Measurements from ENCODE around the gene ADCY3.

Gene ADCY3

DNA sequence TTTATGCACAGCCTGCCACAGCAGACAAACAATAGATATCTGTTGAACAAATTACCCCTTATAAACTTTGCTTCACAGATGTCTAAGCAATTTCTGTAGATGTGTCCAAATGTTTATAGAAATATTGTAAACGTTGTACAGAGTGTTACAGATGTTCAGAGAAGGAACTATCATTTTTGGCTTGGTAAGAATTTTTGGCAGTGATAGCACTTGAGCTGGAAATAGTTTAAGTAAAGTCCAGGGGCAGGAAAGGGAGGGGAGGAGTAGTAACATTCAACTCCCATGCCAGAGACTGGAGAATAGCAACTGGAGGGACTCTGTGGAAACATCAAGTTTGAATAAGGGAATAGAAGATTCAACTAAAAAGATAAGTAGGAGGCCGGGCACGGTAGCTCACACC is 131.2 kb downstream of the ADCY3 start:
- H3K4me1 ChIP-seq (ENCODE audit: control insufficient read depth, insufficient read depth, low read length, poor library complexity, severe bottlenecking) = peaks cover 2% of the 10 kb centered on the region
- no peak for DNase-seq
- H3K27ac ChIP-seq (ENCODE audit: insufficient read depth, low read length, poor library complexity, severe bottlenecking) = no peak overlapping the region
- H3K36me3 ChIP-seq (ENCODE audit: control insufficient read depth, insufficient read depth, low read length) = no peaks in the 10 kb centered on the region
- no peak overlapping the region for H3K4me3 ChIP-seq (ENCODE audit: insufficient read depth, low read depth, low read length, poor library complexity, severe bottlenecking)
- H3K27me3 ChIP-seq (replicated peaks; ENCODE audit: control insufficient read depth, insufficient read depth, low read length, poor library complexity, severe bottlenecking) = no peaks in the 10 kb centered on the region
- no peaks in the 10 kb centered on the region for H3K9me3 ChIP-seq (ENCODE audit: control insufficient read depth, low read length)

DNA sequence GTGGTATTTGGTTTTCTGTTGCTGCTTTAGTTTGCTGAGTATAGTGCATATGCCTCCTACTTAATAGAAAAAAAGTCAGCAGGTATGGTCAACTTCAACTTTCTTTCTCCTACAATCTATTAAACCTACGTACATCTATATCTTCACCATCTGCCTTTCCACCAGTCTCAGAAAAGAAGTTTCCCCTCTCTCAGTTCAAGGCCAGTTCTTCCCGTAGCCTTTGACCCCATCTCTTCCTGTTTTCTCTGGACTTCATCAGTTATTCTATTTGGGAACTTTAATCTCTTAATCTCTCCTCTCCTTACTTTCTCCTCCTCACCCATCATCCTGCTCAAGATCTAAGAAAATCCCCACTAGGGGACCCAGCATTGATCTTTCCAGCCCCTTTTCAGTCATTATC is 132.5 kb downstream of the ADCY3 start:
- Histone ChIP-seq H3K4me1 (ENCODE audit: control insufficient read depth, insufficient read depth, low read length, poor library complexity, severe bottlenecking) (no peaks in the 10 kb centered on the region), H3K27me3 (replicated peaks; ENCODE audit: control insufficient read depth, insufficient read depth, low read length, poor library complexity, severe bottlenecking) (no peaks in the 10 kb centered on the region), H3K9me3 (ENCODE audit: control insufficient read depth, low read length) (no peaks in the 10 kb centered on the region), H3K36me3 (ENCODE audit: control insufficient read depth, insufficient read depth, low read length) (no peaks in the 10 kb centered on the region), H3K27ac (ENCODE audit: insufficient read depth, low read length, poor library complexity, severe bottlenecking) (no peak overlapping the region), H3K4me3 (ENCODE audit: insufficient read depth, low read depth, low read length, poor library complexity, severe bottlenecking) (no peak overlapping the region)
- no peak for DNase-seq

GRCh38 chr2:24785671-24786321 is 134.2 kb downstream of the ADCY3 start:
- H3K27me3 ChIP-seq (replicated peaks; ENCODE audit: control insufficient read depth, insufficient read depth, low read length, poor library complexity, severe bottlenecking) = no peaks in the 10 kb centered on the region
- no peak overlapping the region for H3K4me3 ChIP-seq (ENCODE audit: insufficient read depth, low read depth, low read length, poor library complexity, severe bottlenecking)
- no peak overlapping the region for H3K27ac ChIP-seq (ENCODE audit: insufficient read depth, low read length, poor library complexity, severe bottlenecking)
- no peaks in the 10 kb centered on the region for H3K9me3 ChIP-seq (ENCODE audit: control insufficient read depth, low read length)
- no peak for DNase-seq
- H3K4me1 ChIP-seq (ENCODE audit: control insufficient read depth, insufficient read depth, low read length, poor library complexity, severe bottlenecking) = no peaks in the 10 kb centered on the region
- no peaks in the 10 kb centered on the region for H3K36me3 ChIP-seq (ENCODE audit: control insufficient read depth, insufficient read depth, low read length)

DNA sequence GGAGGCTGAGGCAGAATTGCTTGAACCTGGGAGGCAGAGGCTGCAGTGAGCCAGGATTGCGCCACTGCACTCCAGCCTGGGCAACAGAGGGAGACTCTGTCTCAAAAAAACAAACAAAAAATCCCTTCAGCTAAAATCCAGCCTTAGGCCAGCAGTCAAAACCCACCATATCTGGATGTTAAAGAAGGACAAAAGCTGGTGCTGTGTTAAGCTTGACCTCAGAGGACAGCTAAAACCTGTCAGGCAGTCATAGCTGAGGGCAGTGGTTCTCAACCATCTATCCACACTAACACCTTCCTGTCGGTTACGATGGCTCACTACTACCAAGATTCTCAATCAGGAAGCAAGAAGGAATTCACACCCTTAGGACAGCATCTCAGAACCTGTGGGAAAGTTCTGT is 136.4 kb downstream of the ADCY3 start:
- H3K4me1 ChIP-seq (ENCODE audit: control insufficient read depth, insufficient read depth, low read length, poor library complexity, severe bottlenecking) = no peaks in the 10 kb centered on the region
- no peaks in the 10 kb centered on the region for H3K36me3 ChIP-seq (ENCODE audit: control insufficient read depth, insufficient read depth, low read length)
- H3K27ac ChIP-seq (ENCODE audit: insufficient read depth, low read length, poor library complexity, severe bottlenecking) = no peak overlapping the region
- H3K27me3 ChIP-seq (replicated peaks; ENCODE audit: control insufficient read depth, insufficient read depth, low read length, poor library complexity, severe bottlenecking) = no peaks in the 10 kb centered on the region
- H3K9me3 ChIP-seq (ENCODE audit: control insufficient read depth, low read length) = no peaks in the 10 kb centered on the region
- no peak for DNase-seq
- H3K4me3 ChIP-seq (ENCODE audit: insufficient read depth, low read depth, low read length, poor library complexity, severe bottlenecking) = no peak overlapping the region

GRCh38 chr2:24779116-24779515 is 140.9 kb downstream of the ADCY3 start:
- Histone ChIP-seq H3K36me3 (ENCODE audit: control insufficient read depth, insufficient read depth, low read length) (no peaks in the 10 kb centered on the region), H3K4me1 (ENCODE audit: control insufficient read depth, insufficient read depth, low read length, poor library complexity, severe bottlenecking) (no peaks in the 10 kb centered on the region), H3K27ac (ENCODE audit: insufficient read depth, low read length, poor library complexity, severe bottlenecking) (no peak overlapping the region), H3K9me3 (ENCODE audit: control insufficient read depth, low read length) (no peaks in the 10 kb centered on the region), H3K27me3 (replicated peaks; ENCODE audit: control insufficient read depth, insufficient read depth, low read length, poor library complexity, severe bottlenecking) (no peaks in the 10 kb centered on the region), H3K4me3 (ENCODE audit: insufficient read depth, low read depth, low read length, poor library complexity, severe bottlenecking) (no peak overlapping the region)
- DNase-seq = no peak

DNA sequence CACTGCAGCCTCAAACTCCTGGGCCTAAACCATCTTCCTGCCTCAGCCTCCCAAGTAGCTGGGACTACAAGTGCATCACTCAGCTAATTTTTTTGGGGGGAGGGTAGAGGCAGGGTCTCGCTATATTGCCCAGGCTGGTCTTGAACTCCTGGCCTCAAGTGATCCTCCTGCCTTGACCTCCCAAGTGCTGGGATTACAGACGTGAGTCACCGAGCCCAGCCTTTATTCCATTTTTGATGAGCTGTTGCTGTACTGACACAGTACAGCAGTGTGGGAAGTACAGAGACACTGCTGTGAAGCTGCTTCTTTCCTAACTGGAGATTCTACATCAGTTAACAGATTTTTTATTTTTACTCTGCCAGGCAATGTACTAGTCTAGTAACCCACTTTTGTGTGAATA is 145.7 kb downstream of the ADCY3 start:
- Histone ChIP-seq H3K36me3 (ENCODE audit: control insufficient read depth, insufficient read depth, low read length) (peaks cover 8% of the 10 kb centered on the region), H3K4me1 (ENCODE audit: control insufficient read depth, insufficient read depth, low read length, poor library complexity, severe bottlenecking) (no peaks in the 10 kb centered on the region), H3K27ac (ENCODE audit: insufficient read depth, low read length, poor library complexity, severe bottlenecking) (no peak overlapping the region), H3K9me3 (ENCODE audit: control insufficient read depth, low read length) (no peaks in the 10 kb centered on the region), H3K4me3 (ENCODE audit: insufficient read depth, low read depth, low read length, poor library complexity, severe bottlenecking) (no peak overlapping the region), H3K27me3 (replicated peaks; ENCODE audit: control insufficient read depth, insufficient read depth, low read length, poor library complexity, severe bottlenecking) (no peaks in the 10 kb centered on the region)
- no peak for DNase-seq

DNA sequence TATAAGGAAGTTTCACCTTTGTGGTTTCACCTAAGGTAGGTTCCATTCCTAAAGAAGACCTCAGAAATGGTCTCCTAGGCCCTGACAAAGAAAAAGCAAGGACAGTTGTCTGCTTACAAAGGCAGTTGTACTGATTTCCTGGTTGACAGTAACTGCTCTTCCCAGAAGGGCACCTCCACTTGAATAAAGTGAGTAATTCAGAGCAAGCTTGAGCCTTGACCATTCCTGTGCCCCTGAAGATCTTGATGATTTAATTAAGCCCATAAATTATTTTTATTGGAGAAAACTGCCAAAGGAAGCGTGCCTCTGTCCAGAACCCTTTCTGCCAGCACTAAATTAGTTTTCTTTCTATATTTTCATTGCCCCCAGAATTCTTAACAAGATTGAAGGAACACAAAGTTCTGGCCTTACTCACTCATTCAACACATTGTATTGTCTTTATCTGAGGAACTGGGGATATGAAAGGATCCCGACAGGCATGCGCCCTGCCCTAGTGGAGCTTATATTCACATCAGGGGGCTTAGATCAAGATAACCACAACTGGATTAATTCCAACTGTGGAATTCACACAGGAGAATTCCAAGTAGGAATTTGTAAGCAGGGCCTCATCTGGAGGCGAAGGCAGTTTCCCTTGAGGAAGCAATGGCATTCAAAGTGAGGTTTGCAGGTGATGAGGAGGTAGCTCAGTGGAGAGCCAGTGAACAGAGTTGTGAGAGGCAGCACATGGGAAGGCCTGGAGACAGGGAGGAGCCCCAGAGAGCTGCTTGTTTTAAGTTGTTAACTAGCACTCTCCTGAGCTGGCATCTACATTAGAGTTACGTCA is 148.1 kb downstream of the ADCY3 start:
- Histone ChIP-seq H3K4me1 (ENCODE audit: control insufficient read depth, insufficient read depth, low read length, poor library complexity, severe bottlenecking) (no peaks in the 10 kb centered on the region), H3K27me3 (replicated peaks; ENCODE audit: control insufficient read depth, insufficient read depth, low read length, poor library complexity, severe bottlenecking) (no peaks in the 10 kb centered on the region), H3K4me3 (ENCODE audit: insufficient read depth, low read depth, low read length, poor library complexity, severe bottlenecking) (no peak overlapping the region), H3K9me3 (ENCODE audit: control insufficient read depth, low read length) (no peaks in the 10 kb centered on the region), H3K36me3 (ENCODE audit: control insufficient read depth, insufficient read depth, low read length) (peaks cover 18% of the 10 kb centered on the region), H3K27ac (ENCODE audit: insufficient read depth, low read length, poor library complexity, severe bottlenecking) (no peak overlapping the region)
- no peak for DNase-seq

GRCh38 chr2:24771061-24771460 is 149.0 kb downstream of the ADCY3 start:
- Histone ChIP-seq H3K9me3 (ENCODE audit: control insufficient read depth, low read length) (no peaks in the 10 kb centered on the region), H3K27ac (ENCODE audit: insufficient read depth, low read length, poor library complexity, severe bottlenecking) (no peak overlapping the region), H3K4me1 (ENCODE audit: control insufficient read depth, insufficient read depth, low read length, poor library complexity, severe bottlenecking) (no peaks in the 10 kb centered on the region), H3K4me3 (ENCODE audit: insufficient read depth, low read depth, low read length, poor library complexity, severe bottlenecking) (no peak overlapping the region), H3K27me3 (replicated peaks; ENCODE audit: control insufficient read depth, insufficient read depth, low read length, poor library complexity, severe bottlenecking) (no peaks in the 10 kb centered on the region), H3K36me3 (ENCODE audit: control insufficient read depth, insufficient read depth, low read length) (peaks cover 18% of the 10 kb centered on the region)
- DNase-seq = no peak

Data from effector memory CD4-positive, alpha-beta T cell (primary cell).